ENCODE data around the gene NOS1AP.

GRCh38 chr1:162294015-162294414 lies 224.5 kb downstream of the NOS1AP start:
- TF ChIP-seq GATA2 (IDR thresholded peaks at IDR 0.05; ENCODE audit: low read depth, low read length) (no peak), GATA3 (IDR thresholded peaks at IDR 0.05; ENCODE audit: low read depth, low read length) (no peak)
